K562 (cell line): ENCODE data around the gene LPCAT3. TPM values are rescaled to one million over a fixed set of nuclear protein-coding genes. Genes with fewer than 3 reads are reported as not detected.

Source experiments
- ETS1 ChIP-seq: conservative IDR thresholded peaks from 2 replicates; pipeline ENCODE4 v1.6.1; 2011; ENCODE audit warnings: low read depth, mild to moderate bottlenecking, low read length; ENCODE audit not compliant: control insufficient read depth
- GABPA ChIP-seq: fragments of 200-800 bp; sonication (Bioruptor generic); conservative IDR thresholded peaks from 2 replicates; pipeline ENCODE4 v1.6.1; 2016; ENCODE audit warnings: low read depth, missing genetic modification characterization, missing compliant biosample characterization
- GTF2E2 ChIP-seq: fragments of 200-800 bp; sonication (Bioruptor generic); IDR thresholded peaks from 2 replicates; pipeline ENCODE4 v1.6.1; 2016; ENCODE audit warnings: missing genetic modification characterization, missing compliant biosample characterization
- ID3 ChIP-seq, 2 experiments: fragments of 250-450 bp in 1 of 2; fragments of 450-650 bp in 1 of 2; sonication (Bioruptor Pico) in 1 of 2; IDR thresholded peaks; 2 replicates each; pipeline versions ENCODE4 v1.6.1 to v1.8.0; 2016 to 2021; ENCODE audit warnings: mild to moderate bottlenecking in 2 of 2, moderate library complexity in 2 of 2, missing compliant biosample characterization in 1 of 2, missing genetic modification characterization in 1 of 2
- KDM4B ChIP-seq, 2 experiments: fragments of 450-650 bp in 1 of 2; sonication (generic) in 1 of 2; IDR thresholded peaks; 2 replicates each; pipeline ENCODE4 v1.6.1; 2016 to 2017; ENCODE audit warnings: borderline replicate concordance in 2 of 2, antibody characterized with exemption in 1 of 2, low read depth in 1 of 2, mild to moderate bottlenecking in 1 of 2
- PHB ChIP-seq: fragments of 250-450 bp; sonication (Bioruptor Pico); IDR thresholded peaks from 2 replicates; pipeline ENCODE4 v1.5.0; 2021
- POU5F1 ChIP-seq: fragments of 150-350 bp; IDR thresholded peaks from 2 replicates; pipeline ENCODE4 v1.6.1; 2014; ENCODE audit warnings: borderline replicate concordance, low read length, low read depth, mild to moderate bottlenecking; ENCODE audit not compliant: partially characterized antibody
- PRPF4 ChIP-seq: fragments of 200-400 bp; formaldehyde crosslinking; IDR thresholded peaks from one replicate; pipeline ENCODE4 v1.6.1; 2017; ENCODE audit warnings: low read length, low read depth, mild to moderate bottlenecking; ENCODE audit not compliant: insufficient read depth, poor library complexity, severe bottlenecking
- RB1 ChIP-seq: fragments of 450-650 bp; IDR thresholded peaks from 2 replicates; pipeline ENCODE4 v1.6.1; 2017; ENCODE audit warnings: low read depth, mild to moderate bottlenecking
- RBFOX2 ChIP-seq: fragments of 200-400 bp; formaldehyde crosslinking; IDR thresholded peaks from 2 replicates; pipeline ENCODE4 v1.6.1; 2017; ENCODE audit warnings: low read depth, mild to moderate bottlenecking, low read length, moderate library complexity
- RFX1 ChIP-seq: fragments of 450-650 bp; IDR thresholded peaks from 2 replicates; pipeline ENCODE4 v1.6.1; 2016; ENCODE audit warnings: mild to moderate bottlenecking, moderate library complexity
- TAL1 ChIP-seq: fragments of 450-650 bp; IDR thresholded peaks from 2 replicates; pipeline ENCODE4 v1.6.1; 2016; ENCODE audit warnings: mild to moderate bottlenecking
- ZNF707 ChIP-seq: fragments of 250-450 bp; sonication (Bioruptor Pico); conservative IDR thresholded peaks from 2 replicates; pipeline ENCODE4 v1.8.0; 2022; ENCODE audit warnings: inconsistent platforms, mild to moderate bottlenecking, moderate library complexity
- ZNF766 ChIP-seq: fragments of 200-800 bp; sonication (Bioruptor generic); conservative IDR thresholded peaks from 2 replicates; pipeline ENCODE4 v1.6.1; 2016; ENCODE audit warnings: missing genetic modification characterization, missing compliant biosample characterization
- ZSCAN29 ChIP-seq: fragments of 450-650 bp; IDR thresholded peaks from 2 replicates; pipeline ENCODE4 v1.6.1; 2017
- polyA plus RNA-seq, 8 experiments: library from polyadenylated mRNA; depleted of rRNA in 4 of 8; stranded (reverse) in 5 of 8; unstranded in 3 of 8; fragments of >200 nt; fragmentation: Nextera tagmentation in 2 of 8; fragmentation: Illumina TruSeq in 1 of 8; extraction: Ambion mirVana in 2 of 8; extraction: Trizol in 1 of 8; gene quantifications; 2 replicates each; pipeline versions ENCODE4 v1.2.1 to v1.2.3, GENCODE V29; 2011 to 2014; ENCODE audit warnings: inconsistent platforms in 1 of 8, missing spikeins in 1 of 8
- total RNA-seq, 7 experiments: library from RNA; depleted of rRNA in 6 of 7; stranded (reverse); fragments of >200 nt in 6 of 7; fragmentation: Illumina TruSeq in 2 of 7; extraction: Trizol in 2 of 7; gene quantifications; 2 replicates each; pipeline versions ENCODE4 v1.2.1 to v1.2.3, GENCODE V29; 2011 to 2021; ENCODE audit warnings: low replicate concordance in 1 of 7
- TF ChIP-seq, protein P1 (sequence below), 2 experiments: IDR thresholded peaks in 1 of 2; conservative IDR thresholded peaks in 1 of 2; 2 replicates each; pipeline ENCODE4 v1.6.1; 2016; ENCODE audit warnings: low read depth in 2 of 2, mild to moderate bottlenecking in 1 of 2, missing compliant biosample characterization in 1 of 2, missing genetic modification characterization in 1 of 2, moderate library complexity in 1 of 2
- TF ChIP-seq, protein P2 (sequence below): fragments of 250-450 bp; sonication (Bioruptor Pico); IDR thresholded peaks from 2 replicates; pipeline ENCODE4 v1.4.0; 2020; ENCODE audit warnings: mild to moderate bottlenecking, moderate library complexity
- TF ChIP-seq, protein P3 (sequence below): sonication (generic); formaldehyde crosslinking; IDR thresholded peaks from 2 replicates; pipeline ENCODE4 v1.8.0; 2023; ENCODE audit warnings: mild to moderate bottlenecking, missing genetic modification reagents

LPCAT3 gene
- total and polyA plus RNA-seq, 9 of the 15 experiments (the other 6 are each of a cell fraction or from before 2014, with no cell fraction given) = 4.9 to 52.5 (median 25.3) TPM

DNA sequence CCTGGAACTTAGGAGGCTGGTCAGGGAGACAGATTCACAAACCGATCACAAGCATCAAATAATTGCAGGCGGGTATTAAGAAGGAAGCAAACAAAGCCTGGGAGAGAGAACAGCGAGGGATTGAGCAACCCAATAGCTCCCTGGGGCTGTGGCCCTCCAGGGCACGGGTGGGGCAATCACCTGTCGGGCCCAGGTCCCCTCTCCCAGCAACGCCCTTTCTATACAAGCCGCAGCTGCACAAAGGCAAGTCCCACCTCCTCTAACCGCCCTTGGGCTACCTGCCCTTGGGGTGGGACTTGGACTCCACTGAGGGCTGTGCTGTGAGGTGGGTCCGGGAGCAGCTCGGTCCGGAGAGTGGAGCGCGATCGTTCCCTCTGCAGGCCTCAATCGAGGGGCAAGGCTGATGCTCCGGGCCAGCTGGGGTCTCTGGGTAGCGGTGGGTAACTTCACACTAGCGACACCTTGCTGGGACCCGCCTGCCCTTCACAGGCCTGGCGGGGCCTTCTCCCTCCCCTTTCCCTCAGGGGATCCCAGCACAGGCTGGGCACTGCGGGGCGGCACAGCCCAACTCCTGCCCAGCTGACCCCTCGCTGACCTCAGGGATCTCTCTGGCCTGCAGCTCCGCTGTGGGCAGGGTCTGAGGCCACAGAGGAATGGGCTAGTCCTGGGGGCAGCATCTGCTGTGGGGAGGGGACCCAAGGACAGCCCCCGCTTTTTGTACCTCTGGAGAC lies 55.8 kb downstream of the LPCAT3 start (continued):
- TF ChIP-seq, protein P1, sequence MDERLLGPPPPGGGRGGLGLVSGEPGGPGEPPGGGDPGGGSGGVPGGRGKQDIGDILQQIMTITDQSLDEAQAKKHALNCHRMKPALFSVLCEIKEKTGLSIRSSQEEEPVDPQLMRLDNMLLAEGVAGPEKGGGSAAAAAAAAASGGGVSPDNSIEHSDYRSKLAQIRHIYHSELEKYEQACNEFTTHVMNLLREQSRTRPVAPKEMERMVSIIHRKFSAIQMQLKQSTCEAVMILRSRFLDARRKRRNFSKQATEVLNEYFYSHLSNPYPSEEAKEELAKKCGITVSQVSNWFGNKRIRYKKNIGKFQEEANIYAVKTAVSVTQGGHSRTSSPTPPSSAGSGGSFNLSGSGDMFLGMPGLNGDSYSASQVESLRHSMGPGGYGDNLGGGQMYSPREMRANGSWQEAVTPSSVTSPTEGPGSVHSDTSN (CRISPR knock-in tag; IDR thresholded peaks at IDR 0.05; ENCODE audit: low read depth) = no peak
- TF ChIP-seq, protein P1 (tag; conservative IDR thresholded peaks at IDR 0.05; ENCODE audit: low read depth) = no peak
- TF ChIP-seq RFX1 = no peak
- no peak for TF ChIP-seq ZNF707 (CRISPR knock-in tag)
- TF ChIP-seq RBFOX2 = peak; percentile 6; the same call in 1 of the 2 replicates
- no peak for TF ChIP-seq PHB
- TF ChIP-seq GTF2E2 = no peak
- no peak for TF ChIP-seq PRPF4
- TF ChIP-seq, protein P2, sequence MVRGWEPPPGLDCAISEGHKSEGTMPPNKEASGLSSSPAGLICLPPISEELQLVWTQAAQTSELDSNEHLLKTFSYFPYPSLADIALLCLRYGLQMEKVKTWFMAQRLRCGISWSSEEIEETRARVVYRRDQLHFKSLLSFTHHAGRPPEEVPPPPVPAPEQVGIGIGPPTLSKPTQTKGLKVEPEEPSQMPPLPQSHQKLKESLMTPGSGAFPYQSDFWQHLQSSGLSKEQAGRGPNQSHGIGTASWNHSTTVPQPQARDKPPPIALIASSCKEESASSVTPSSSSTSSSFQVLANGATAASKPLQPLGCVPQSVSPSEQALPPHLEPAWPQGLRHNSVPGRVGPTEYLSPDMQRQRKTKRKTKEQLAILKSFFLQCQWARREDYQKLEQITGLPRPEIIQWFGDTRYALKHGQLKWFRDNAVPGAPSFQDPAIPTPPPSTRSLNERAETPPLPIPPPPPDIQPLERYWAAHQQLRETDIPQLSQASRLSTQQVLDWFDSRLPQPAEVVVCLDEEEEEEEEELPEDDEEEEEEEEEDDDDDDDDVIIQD = no peak
- TF ChIP-seq ZNF766 (CRISPR knock-in tag) = no peak
- no peak for TF ChIP-seq ID3 (CRISPR knock-in tag; IDR thresholded peaks at IDR 0.05)
- peak; percentile 42; the same call in 1 of the 2 replicates for TF ChIP-seq ID3 (tag; IDR thresholded peaks at IDR 0.05)
- TF ChIP-seq TAL1 = no peak
- TF ChIP-seq POU5F1 = no peak
- peak; percentile 59; the same call in 1 of the 2 replicates for TF ChIP-seq GABPA (tag)
- no peak for TF ChIP-seq RB1
- no peak for TF ChIP-seq ETS1
- no peak for TF ChIP-seq ZSCAN29
- no peak for TF ChIP-seq KDM4B (IDR thresholded peaks at IDR 0.05; ENCODE audit: borderline replicate concordance in 2 of 2, low read depth in 1 of 2)
- TF ChIP-seq, protein P3, sequence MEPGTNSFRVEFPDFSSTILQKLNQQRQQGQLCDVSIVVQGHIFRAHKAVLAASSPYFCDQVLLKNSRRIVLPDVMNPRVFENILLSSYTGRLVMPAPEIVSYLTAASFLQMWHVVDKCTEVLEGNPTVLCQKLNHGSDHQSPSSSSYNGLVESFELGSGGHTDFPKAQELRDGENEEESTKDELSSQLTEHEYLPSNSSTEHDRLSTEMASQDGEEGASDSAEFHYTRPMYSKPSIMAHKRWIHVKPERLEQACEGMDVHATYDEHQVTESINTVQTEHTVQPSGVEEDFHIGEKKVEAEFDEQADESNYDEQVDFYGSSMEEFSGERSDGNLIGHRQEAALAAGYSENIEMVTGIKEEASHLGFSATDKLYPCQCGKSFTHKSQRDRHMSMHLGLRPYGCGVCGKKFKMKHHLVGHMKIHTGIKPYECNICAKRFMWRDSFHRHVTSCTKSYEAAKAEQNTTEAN = no peak
